GM19468 (cell line): ENCODE measurements around the gene CR1.
"Not testable (repeated sequence)": the region's sequence is repeated elsewhere in the genome, so short reads cannot be mapped to it uniquely, and the experiment has no call there.

Experiments
- ATAC-seq: cut with Tn5 transposase; IDR thresholded peaks from one replicate; pipeline ENCODE4 v1.9.1; 2021; ENCODE audit warnings: mild to moderate bottlenecking, moderate library complexity, moderate number of reproducible peaks; ENCODE audit not compliant: unreplicated experiment; ENCODE audit errors: extremely low read depth

The CR1 gene

GRCh38 chr1:207502726-207503125 is 6.8 kb downstream of the CR1 start:
- ATAC-seq, result no peak

- no peak for ATAC-seq
Observed at GRCh38 chr1:207503950-207504349, 8.0 kb downstream of the CR1 start.

- ATAC-seq, result no peak
Observed at GRCh38 chr1:207504438-207504837, 8.5 kb downstream of the CR1 start.

GRCh38 chr1:207510444-207510843 is 14.5 kb downstream of the CR1 start:
- ATAC-seq, result no peak

GRCh38 chr1:207514890-207515289 is 18.9 kb downstream of the CR1 start:
- ATAC-seq, result no peak

GRCh38 chr1:207516729-207517128 is 20.8 kb downstream of the CR1 start:
- ATAC-seq, result no peak

GRCh38 chr1:207518608-207519236 is 22.8 kb downstream of the CR1 start:
- ATAC-seq, result no peak

- ATAC-seq, result no peak
Observed at GRCh38 chr1:207519505-207520399, 23.8 kb downstream of the CR1 start.

- not testable (repeated sequence) for ATAC-seq
Observed at GRCh38 chr1:207520400-207521345, 24.7 kb downstream of the CR1 start.

- ATAC-seq, result not testable (repeated sequence)
Observed at GRCh38 chr1:207525239-207525638, 29.3 kb downstream of the CR1 start.

GRCh38 chr1:207528401-207528800 is 32.4 kb downstream of the CR1 start:
- ATAC-seq, result not testable (repeated sequence)

- ATAC-seq, result not testable (repeated sequence)
Observed at GRCh38 chr1:207536263-207536662, 40.3 kb downstream of the CR1 start.

- ATAC-seq, result not testable (repeated sequence)
Observed at GRCh38 chr1:207546677-207547357, 50.9 kb downstream of the CR1 start.

- ATAC-seq, result not testable (repeated sequence)
Observed at GRCh38 chr1:207554823-207555222, 58.9 kb downstream of the CR1 start.

GRCh38 chr1:207565546-207566468 is 69.8 kb downstream of the CR1 start:
- ATAC-seq, result no peak

GRCh38 chr1:207571926-207572325 is 76.0 kb downstream of the CR1 start:
- not testable (repeated sequence) for ATAC-seq

GRCh38 chr1:207573074-207573473 is 77.1 kb downstream of the CR1 start:
- not testable (repeated sequence) for ATAC-seq

GRCh38 chr1:207575381-207575780 is 79.4 kb downstream of the CR1 start:
- not testable (repeated sequence) for ATAC-seq
